ENCODE results near the gene TP53RK. TPM values are rescaled to one million over a fixed set of nuclear protein-coding genes. Genes with fewer than 3 reads are reported as not detected.

Gene TP53RK
- total and polyA plus RNA-seq, 2 of the 4 experiments (the other 2 are of a cell fraction), result 8.7 to 10.6 TPM

- H3K27me3 ChIP-seq (ENCODE audit: control insufficient read depth, insufficient read depth, low read length), result no peaks in the 10 kb centered on the region
- DNase-seq (no peak), ATAC-seq (ENCODE audit: low read depth) (no peak; the same call in 1 of the 2 replicates)
- no peaks in the 10 kb centered on the region for H3K36me3 ChIP-seq (ENCODE audit: control insufficient read depth, insufficient read depth, low read length)
- H4K20me1 ChIP-seq (ENCODE audit: insufficient read depth, low read length), result no peaks in the 10 kb centered on the region
- peaks cover 12% of the 10 kb centered on the region for H3K9me1 ChIP-seq (ENCODE audit: insufficient read depth, low read length)
- 0 out of 2 replicates have a peak overlapping the region, but pooled peaks have one; percentile 33 for H3K23ac ChIP-seq (ENCODE audit: low read depth, low read length)
- H2AK9ac ChIP-seq (replicated peaks; ENCODE audit: low read depth, low read length, poor library complexity), result no peak overlapping the region
- no peak overlapping the region for H3K27ac ChIP-seq (ENCODE audit: insufficient read depth, low read length)
- peak overlapping the region; percentile 35 for H3K4ac ChIP-seq (ENCODE audit: low read depth, low read length)
- no peak overlapping the region for H3K18ac ChIP-seq (ENCODE audit: low read depth, low read length)
- no peak overlapping the region for H3K4me3 ChIP-seq (ENCODE audit: insufficient read depth, low read depth, low read length)
- H4K5ac ChIP-seq (ENCODE audit: low read depth, low read length), result no peak overlapping the region
- TF ChIP-seq, protein P1, sequence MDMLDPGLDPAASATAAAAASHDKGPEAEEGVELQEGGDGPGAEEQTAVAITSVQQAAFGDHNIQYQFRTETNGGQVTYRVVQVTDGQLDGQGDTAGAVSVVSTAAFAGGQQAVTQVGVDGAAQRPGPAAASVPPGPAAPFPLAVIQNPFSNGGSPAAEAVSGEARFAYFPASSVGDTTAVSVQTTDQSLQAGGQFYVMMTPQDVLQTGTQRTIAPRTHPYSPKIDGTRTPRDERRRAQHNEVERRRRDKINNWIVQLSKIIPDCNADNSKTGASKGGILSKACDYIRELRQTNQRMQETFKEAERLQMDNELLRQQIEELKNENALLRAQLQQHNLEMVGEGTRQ (IDR thresholded peaks at IDR 0.05; ENCODE audit: low read depth, low read length), result no peak
- no peak for TF ChIP-seq MXI1 (IDR thresholded peaks at IDR 0.05; ENCODE audit: borderline replicate concordance, low read depth, low read length)
- TF ChIP-seq RFX5 (IDR thresholded peaks at IDR 0.05; ENCODE audit: low read depth, low read length), result no peak
- no peak for TF ChIP-seq NFE2L2 (IDR thresholded peaks at IDR 0.05; ENCODE audit: low read depth, low read length)
- TF ChIP-seq MAZ (IDR thresholded peaks at IDR 0.05; ENCODE audit: borderline replicate concordance, low read depth, low read length), result no peak
- CTCF ChIA-PET, result interaction anchor here (0.6 kb wide), 1 partner anchor 516 kb away, joined by 5 read pairs; no protein-coding TSS in a partner anchor
- no peaks in the 10 kb centered on the region for H3K79me1 ChIP-seq (ENCODE audit: low read depth in 1 of 2, low read length in 2 of 2)
- WGBS, 2 experiments (ENCODE audit: extremely low coverage in 2 of 2, insufficient read length in 1 of 2), result 86% methylated on average over 3 of the region's 3 CpGs; no CpG with 5 or more reads in 1 of the 2 experiments
- BruUV-seq (replicated peaks), result no TSS peak
- no peak overlapping the region for H4K8ac ChIP-seq (ENCODE audit: low read depth in 2 of 2, low read length in 2 of 2)
- H3K56ac ChIP-seq (ENCODE audit: extremely low read depth, insufficient read depth, low read length), result no peak overlapping the region
- H3K14ac ChIP-seq (replicated peaks; ENCODE audit: low read depth, low read length), result peak overlapping the region; percentile 70; the same call in 1 of the 2 replicates
- H2AK5ac ChIP-seq (ENCODE audit: low read depth, low read length), result peak overlapping the region; percentile 78; the same call in 1 of the 2 replicates
- H2BK15ac ChIP-seq (ENCODE audit: low read depth, low read length), result no peak overlapping the region
- H2AFZ ChIP-seq (replicated peaks; ENCODE audit: low read length, poor library complexity), result peak overlapping the region; percentile 72
- in situ Hi-C loops (cut with MboI; ENCODE audit: low sequenced_read_pairs) (no loop called here), dilution Hi-C loops (cut with HindIII; ENCODE audit: low sequenced_read_pairs, unreplicated experiment) (no loop called here), intact Hi-C loops (cut with micrococcal nuclease) (no loop called here)
- H3K9ac ChIP-seq (ENCODE audit: low read depth, low read length), result no peak overlapping the region
- H2BK5ac ChIP-seq (ENCODE audit: low read depth, low read length, poor library complexity, severe bottlenecking), result no peak overlapping the region
- POLR2A ChIA-PET (ENCODE audit: unreplicated experiment), result no interaction called here
- H2BK120ac ChIP-seq (ENCODE audit: low read depth, low read length), result peak overlapping the region; percentile 64
- H3K9me3 ChIP-seq (ENCODE audit: control insufficient read depth, insufficient read depth, low read length), result no peaks in the 10 kb centered on the region
- H4K91ac ChIP-seq (ENCODE audit: insufficient read depth, low read depth, low read length), result peak overlapping the region; percentile 53
- H2BK20ac ChIP-seq (ENCODE audit: low read depth, low read length), result no peak overlapping the region
- no peak overlapping the region for H3K4me2 ChIP-seq (ENCODE audit: low read depth, low read length)
- H3K4me1 ChIP-seq (ENCODE audit: control insufficient read depth, insufficient read depth, low read length), result peaks cover 11% of the 10 kb centered on the region
Observed at GRCh38 chr20:46696791-46697279, 7.6 kb upstream of the TP53RK start.

Data from IMR-90 (cell line).